GM19372 (cell line): Measurements from ENCODE around the gene TCEA2.

Experiments
- ATAC-seq: cut with Tn5 transposase; IDR thresholded peaks from one replicate; pipeline ENCODE4 v1.9.1; 2021; ENCODE audit warnings: mild to moderate bottlenecking, low read depth, moderate library complexity; ENCODE audit not compliant: unreplicated experiment

TCEA2 gene

DNA sequence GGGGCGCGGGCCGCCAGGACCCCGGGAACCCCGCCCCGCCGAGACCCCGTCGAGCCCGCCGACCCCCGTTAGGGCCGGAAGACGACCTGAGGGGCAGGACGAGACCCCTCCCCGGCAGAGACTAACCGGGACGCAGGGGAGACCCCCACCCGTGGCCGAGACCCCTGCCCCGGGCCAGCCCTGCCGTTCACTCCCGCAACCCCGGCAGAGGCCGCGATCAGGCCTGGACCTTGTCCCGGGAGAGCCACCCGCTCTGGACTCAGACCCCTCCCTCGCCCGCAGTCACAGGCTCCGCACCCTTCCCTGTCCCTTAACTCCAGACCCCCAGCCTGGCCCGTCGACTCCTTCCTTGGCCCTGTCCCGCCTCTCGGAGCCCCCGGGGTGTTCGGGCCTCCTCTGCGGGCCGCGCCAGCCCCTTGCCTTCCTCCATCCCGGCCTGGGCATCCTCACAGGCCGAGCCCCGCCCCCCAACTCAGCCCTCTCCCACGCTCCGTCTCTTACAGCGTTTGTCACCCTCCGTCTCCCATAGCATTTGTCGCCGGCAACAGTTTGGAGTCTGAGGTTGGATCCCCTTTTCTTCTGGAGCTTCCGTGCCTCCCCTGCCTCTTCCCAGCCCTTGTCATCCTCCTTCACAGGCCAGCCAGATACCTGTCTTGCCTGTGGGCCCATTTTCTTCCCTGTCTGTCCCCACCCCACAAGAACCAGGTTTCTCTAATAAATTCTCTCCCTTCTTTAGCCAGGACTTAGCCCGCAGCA is 569 bp downstream of the TCEA2 start:
- ATAC-seq, result peak; percentile 4

DNA sequence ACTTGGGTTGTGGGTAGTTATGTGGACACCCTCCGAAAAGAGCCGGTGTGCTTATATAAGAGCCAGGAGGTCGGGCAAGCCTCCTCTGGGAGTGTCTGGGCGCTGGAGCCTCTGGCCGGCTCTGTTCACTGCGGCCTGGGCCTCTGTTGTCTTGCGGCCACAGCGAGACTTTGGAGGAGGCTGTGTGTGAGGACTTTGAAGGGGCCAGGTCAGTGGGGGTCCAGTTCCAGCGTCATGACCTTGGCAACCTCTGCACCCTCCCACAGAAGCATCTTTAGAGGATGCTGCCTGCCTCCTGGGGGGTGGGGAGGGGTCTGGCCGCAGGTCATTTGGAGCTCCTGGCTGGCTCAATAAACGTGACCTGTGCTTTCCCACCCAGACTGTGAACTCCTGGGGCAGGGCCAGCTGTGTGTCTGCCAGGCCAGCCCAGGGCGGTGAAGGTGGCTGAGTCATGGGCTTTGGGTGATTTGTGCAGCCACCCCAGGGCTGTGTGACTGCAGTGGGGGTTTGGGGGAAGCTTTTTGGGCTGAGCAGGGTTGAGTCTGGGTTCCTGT is 1.2 kb downstream of the TCEA2 start:
- no peak for ATAC-seq

DNA sequence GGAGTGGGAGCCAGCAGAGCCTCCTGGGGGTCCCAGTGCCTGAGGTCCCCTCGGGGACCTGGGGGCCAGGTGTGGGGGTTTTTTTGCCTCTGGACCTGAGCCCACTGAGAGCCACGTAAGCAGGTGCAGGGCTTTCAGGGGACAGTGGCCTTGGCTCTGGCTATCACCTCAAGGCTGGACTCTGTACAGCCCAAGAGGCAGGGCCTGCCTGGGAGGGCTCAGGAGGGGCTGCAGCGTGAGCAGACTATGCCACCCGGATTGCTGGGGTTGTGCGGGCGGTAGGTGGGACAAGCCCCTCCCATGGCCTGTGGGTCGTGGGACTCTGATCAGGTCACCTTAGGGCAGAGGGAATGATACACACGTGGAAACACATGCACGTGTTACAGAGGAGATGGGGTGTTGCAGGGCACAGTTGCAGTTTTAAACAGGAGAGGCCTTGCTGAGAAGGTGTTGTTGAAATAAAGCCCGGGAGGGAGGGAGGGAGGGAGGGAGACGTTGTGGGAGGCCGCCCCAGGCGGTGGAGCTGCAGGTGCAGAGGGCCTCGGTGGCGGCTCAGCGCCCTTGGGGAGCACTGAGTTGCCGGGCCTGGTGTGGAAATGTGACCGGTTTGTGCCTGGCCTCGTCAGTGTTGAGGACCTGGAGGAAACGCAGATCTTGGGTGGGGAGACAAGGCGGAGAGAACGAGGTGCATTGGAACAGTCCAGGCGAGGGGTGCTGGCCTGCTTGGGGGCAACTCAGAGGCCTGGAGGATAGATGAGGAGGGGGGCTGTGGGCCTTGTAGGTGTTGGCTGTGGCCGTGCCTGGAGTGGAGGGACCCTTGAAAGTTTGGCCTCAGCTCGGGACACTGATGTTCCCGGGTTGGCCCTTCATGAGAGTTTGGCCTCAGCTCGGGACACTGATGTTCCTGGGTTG is 2.3 kb downstream of the TCEA2 start:
- no peak for ATAC-seq

DNA sequence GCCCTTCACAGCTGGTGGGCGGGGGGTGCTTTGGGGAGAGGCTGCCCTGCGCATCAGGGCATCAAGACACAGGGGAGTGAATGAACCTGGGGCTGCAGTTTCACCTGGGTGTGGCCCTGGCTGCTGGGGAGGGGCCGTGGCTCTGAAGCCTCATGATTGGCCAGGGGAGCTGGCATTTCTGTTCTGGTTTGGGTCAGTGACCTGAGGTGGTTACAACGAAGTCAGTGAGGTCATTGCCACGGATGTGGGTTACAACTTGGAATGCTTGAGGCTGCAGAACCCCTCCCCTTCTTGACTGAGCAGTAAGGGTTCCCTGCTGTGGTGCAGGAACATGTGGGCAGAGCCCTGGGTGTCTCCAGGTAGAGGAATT is 3.0 kb downstream of the TCEA2 start:
- no peak for ATAC-seq

DNA sequence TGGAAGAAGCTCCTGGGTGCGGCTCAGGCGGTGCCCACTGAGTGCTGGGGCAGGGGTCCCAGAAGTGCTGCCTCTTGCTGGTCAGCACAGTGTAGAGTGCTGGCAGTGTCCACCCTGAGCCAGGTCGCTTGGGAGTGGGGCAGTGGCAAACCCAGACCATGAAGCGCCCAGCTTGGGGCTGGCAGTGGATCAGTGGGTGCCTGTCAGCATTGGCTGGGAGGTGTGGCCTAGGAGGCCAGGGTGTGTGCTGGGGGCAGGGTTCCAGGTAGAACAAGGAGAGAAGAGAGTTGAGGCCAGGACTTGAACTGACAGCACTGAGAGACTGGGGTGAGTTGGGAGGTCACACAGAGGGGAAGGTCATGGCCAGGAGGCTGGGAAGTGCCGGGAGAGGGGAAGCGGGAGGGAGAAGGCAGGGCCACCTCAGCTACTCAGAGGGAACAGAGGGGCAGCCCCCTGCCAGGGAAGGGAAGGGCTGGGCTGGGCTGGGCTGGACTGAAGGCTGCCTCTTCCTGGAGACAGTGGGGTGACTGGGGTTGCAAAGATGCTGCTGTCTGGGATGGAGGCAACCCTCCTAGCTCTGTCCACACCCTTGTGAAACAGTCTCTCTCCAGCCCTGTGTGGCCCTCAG is 4.1 kb downstream of the TCEA2 start:
- no peak for ATAC-seq

DNA sequence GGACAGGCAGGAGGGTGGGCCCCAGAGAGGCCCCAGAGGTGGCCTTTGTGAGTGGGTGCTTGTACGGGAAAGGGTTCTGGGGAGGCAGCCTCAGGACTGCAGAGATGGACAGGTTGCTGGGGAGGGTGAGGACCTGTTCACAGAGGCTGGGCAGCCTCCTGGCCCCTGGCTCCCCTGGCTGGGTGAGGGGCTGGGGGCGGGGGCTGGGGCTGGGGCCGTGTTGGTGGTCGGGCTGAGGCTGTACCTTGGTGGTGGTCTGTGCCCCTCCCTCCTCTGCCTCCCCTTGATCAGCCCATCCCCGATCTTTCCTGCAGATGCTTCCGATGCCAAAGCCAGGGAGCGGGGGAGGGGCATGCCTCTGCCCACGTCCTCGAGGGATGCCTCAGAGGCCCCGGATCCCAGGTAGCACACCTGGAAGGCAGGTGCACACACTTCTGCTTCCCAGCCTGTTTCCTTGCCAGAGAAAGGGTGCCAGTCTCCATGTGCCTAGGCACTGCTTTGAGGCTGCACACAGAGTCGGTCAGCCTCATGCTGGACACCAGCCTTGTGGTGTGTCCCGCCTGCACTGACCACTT is 4.8 kb downstream of the TCEA2 start:
- ATAC-seq, result no peak

DNA sequence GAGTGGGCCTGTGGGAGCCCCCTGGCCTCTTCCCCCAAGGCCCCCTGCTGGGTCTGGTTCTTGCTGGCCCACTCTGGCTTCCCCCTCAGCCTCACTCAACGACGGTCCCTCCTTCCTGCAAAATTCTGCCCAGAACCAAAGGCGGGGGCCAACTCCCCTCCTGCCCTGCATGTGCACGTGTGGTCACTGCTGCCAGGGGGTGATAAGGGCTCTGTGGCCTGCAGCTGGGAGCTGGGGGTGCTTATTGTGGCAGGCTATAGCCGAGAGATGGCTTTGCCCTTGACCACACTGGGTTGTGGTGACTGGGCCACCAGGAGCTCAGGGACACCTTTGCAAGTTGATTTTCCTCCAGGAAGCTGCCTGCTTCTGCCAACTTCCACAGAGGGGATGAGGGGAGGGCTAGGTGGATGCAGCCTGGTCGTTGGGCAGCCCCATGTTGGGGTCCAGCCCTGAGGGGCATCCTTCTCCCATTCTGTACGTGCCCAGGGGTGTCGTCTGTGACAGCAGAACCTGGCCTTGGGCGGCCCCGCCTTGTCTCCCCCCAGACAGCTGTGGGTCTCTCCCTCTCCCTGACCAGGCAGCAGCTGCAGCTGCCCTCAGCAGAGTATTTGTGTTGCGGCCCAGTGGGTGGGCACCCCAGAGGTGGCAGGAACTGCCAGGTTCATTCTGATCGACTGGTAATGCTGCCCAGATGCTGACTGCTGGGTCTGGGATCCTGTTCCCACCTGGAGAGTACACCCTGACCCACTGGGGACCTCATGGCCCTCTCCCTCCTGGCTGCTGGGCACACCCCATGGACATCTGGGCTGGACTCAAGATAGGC is 5.6 kb downstream of the TCEA2 start:
- ATAC-seq, result no peak

DNA sequence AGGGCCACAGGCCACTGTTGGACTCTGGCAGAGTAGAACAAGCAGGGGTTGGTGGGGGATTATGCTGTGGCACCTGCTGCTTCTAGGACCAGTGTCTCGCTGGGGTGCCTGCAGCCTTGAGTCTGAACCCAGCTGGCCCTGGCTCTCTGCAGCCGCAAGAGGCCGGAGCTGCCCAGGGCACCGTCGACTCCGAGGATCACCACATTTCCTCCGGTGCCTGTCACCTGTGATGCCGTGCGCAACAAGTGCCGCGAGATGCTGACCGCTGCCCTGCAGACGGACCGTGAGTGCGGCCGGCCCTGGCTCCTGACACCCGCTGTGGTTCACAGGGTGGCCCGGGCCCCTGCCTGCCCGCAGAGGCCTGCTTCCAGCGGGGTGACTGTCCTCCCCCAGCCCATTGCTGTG is 6.2 kb downstream of the TCEA2 start:
- no peak for ATAC-seq

DNA sequence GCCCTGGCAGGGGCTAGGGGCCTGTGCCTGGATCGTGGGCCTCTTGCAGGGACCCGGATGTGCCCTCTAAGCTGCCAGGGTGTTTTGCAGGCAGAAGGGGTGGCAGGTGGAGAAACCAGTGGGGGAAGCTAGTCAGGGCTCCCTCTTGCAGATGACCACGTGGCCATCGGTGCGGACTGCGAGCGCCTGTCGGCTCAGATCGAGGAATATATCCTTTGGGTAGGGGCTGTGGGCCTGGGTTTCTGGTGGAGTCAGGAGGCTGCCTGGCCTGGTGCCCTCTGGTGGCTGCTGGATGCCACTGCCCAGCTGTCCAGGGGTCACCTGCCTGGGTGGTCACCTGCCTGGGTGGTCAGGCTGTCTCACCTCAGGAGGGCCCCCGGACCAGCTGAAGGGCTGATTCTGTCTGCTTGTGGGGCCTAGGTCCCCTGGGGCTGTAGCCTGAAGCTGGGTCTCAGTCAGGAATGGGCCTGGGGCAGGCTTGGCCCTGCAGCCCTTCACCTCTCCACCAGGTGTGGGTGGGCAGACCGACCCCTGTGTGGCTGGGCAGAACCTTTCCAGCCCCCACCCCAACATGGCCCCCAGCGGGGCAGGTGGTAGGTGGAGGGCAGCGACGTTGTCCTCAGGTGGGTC is 6.7 kb downstream of the TCEA2 start:
- ATAC-seq, result no peak

DNA sequence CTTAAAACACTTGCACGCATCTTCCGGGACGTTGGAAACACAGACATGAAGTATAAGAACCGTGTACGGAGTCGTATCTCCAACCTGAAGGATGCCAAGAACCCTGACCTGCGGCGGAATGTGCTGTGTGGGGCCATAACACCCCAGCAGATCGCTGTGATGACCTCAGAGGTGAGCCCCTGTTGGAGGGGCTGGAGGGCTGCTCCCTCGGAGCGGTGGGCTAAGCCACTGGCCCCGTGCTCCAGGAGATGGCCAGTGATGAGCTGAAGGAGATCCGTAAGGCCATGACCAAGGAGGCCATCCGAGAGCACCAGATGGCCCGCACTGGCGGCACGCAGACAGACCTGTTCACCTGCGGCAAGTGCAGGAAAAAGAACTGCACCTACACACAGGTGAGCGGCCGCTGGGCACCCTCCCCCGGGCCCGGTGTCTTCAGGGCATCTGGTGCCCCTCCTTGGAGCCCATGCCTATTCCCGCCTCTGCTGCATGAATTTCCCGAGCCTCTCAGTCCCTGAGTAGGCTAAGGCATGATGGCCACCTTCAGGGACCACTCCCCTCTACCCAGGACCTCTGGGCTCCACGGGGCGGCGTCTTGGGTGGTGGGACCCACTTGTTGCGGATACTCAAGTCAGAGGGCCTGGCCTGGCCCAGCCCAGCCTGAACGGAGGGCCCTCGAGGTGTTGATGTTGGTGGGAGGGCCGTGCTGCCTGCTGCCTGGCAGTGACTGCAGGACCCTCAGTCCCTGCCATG is 7.4 kb downstream of the TCEA2 start:
- ATAC-seq, result no peak

DNA sequence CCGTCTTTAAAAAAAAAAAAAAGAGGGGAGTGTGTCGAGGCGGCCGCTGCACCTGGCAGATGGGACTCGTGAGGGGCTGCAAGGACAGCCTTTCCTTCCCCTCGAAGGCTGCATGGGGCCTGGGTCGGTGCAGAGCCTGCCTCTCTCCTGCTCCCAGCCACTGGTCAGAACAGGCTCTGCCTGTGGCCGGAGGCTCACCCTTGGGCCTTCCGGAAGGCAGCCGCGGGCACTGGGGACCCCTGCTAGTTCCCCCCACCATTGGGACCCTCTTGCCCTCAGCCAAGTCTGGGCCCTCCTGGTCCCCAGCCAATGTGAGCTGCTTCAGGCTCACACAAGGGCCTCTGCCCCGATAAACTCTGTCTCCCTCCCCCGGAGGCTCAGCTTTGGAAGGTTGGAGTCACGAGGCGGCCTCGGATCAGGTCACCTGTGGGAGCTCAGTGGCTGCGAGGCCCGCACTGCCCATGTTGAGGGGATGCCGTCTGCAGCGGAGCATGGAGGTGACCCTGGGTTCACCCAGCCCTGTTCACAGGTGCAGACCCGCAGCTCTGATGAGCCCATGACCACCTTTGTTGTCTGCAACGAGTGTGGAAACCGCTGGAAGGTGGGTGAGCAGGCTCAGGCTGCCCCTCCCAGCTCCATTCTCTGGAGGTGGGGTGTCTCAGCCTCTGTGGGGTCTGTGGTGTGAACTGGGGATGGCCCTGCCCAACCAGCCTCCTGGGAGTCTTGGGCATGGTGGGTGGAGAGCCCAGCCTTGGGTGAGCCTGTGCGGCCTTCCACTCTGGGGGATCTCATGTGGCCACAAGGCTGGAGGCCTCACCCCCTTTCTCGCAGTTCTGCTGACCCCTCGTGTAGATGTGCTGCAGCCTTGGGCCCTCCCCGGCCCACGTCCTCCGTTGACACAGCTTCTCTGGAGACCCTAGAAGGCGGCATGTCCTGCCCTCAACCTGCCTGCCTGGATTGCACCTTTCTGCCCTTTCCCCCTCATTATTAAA is 8.6 kb downstream of the TCEA2 start:
- ATAC-seq, result no peak

DNA sequence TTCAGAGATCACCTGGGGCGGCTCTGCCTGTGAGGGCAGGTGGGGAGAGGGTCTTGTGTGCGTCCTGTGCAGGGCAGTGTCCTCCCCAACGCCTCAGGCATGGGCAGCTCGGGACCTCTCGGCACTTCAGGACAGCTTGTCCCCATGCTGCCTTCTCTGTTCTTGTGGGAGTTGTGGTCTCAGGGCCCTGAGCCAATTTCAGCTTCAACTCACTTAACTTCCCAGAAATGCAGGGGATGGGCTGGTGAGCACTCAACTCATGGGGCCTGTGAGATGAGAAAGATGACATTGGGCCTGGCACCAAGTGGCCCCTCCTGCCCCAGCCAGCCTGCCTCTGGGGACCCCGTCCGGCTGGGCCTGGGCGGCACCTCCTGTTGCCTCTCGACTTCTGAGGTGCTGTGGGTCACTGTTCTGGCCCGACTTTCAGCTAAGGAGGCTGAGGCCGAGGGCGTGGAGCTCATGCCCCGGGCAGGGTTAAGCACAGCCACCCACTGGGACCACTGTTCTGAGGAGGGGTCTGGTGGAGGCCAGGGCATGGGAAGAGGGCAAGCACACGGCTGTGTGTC is 9.6 kb downstream of the TCEA2 start:
- no peak for ATAC-seq

DNA sequence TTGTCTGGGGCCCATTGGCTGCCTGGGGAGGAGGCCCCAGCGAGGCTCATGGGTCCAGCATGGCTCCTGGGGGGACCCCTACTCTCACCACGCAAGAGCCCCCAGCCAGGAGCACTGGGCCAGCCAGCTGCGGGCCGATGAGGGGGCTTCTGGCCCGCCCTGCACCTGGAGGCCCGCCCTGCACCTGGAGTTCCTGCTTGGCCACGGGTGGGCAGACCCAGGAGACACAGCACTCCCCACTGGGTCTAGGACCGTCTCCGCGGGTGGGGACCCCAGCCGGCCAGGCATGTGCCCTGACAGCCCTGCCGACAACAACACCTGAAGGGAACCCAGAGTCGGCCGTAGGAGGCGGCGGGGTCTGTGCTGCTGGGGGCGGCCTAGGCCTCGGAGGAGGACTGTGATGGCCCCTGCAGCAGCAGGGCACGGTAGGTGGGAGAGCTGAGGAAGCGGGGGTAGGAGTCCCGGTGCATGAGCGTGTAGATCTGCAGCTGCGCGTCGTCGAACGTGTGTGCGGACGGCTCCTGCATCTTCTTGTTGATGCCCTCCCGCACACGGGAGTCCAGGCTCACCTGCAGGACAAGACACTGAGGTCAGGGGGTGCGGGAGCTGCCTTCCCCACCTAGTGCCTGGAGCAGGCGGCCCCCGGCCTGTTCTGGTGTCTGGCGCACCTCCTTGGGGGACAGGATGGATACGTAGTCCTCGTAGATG is 10.6 kb downstream of the TCEA2 start:
- ATAC-seq, result no peak

DNA sequence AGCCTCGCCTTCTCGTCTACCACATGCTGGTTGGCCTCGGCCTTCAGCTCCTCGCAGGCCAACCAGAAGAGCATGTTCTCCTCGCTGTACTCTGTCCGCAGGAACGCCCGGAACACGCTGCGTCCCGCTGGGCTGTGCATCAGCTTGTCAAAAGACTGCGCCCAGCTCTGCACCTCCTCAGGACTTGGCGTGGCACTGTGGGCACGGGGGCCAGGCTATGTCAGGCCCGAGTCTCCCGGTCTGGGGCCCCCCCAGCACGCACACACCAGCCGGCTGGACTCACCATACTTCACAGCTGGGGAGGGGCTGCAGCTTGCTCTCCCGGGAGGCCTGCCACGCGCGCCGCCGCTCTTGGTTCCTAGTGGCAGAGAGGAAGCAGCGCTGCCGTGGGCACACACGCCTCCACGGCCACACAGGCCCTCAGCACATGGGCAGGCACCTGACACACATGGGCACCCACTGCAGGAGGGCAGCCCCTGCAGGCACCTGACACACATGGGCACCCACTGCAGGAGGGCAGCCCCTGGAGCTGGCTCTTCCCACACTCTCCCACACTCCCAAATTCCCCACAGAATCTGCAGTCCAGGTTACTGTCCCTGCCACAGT is 11.3 kb downstream of the TCEA2 start:
- ATAC-seq, result no peak

DNA sequence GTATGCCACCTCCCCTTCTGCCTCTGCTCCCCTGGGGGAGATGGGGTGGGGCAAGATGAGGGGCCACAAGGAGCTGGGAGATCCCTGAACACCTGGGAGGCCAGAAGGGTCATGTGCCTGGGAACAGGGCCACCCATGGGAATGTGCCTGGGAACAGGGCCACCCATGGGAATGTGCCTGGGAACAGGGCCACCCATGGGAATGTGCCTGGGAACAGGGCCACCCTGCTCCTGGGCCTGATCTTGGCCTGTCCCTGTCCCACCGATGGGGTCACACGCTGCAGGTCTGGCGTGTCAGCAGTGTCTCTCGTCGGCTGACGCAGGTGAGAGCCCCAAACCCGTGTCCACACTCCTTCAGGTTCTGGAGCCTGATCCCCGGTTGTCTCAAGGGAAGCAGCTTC is 12.0 kb downstream of the TCEA2 start:
- ATAC-seq, result no peak

DNA sequence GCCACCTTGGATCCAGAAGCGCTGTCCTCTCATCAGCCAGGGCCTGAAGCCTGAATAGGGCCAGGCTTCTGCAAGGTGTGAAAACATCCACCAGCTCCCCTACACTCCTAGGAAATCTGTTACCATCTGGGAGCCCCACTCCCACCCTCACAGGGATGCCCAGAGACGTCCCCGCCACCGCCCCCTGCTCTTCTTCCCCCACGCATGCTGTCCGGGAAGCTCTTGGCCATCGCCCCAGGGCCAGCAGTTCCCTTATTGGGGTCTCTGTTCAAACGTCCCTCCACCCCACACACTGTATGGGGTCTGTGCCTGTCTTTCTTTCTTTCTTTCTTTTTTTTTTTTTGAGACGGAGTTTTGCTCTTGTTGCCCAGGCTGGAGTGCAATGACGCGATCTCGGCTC is 12.6 kb downstream of the TCEA2 start:
- no peak for ATAC-seq
